ENCODE data around the gene CNIH1. TPM values are rescaled to one million over a fixed set of nuclear protein-coding genes. Genes with fewer than 3 reads are reported as not detected.
"Not testable (repeated sequence)": the region's sequence is repeated elsewhere in the genome, so short reads cannot be mapped to it uniquely, and the experiment has no call there.

CNIH1 gene
- total RNA-seq, 1 donor from 2014 or later, result 43.5 TPM

DNA sequence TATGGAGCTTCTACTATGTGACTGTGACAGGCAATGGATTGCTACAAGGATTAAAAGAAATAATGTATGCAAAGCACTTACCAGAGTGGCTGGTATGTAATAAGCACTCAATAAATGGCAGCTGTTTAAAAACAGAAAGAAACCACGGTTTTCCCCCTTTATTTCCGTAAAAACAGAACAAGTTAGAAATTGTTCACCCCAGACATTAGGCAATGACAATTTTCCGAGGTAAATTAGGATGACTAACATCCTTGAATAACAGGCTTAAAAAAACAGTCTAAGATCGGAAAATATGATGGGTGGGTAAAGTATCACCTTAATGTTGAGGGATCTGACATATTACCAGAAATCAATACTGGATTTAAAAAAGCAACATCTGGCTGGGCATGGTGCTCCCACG, 20.9 kb upstream of the CNIH1 start:
- CTCF ChIA-PET, result no interaction called here
- Mint-ChIP-seq H3K4me1 (no peaks in the 10 kb centered on the region), H3K9me3 (peaks cover 5% of the 10 kb centered on the region), H3K4me3 (no peak overlapping the region), H3K27me3 (no peaks in the 10 kb centered on the region), H3K36me3 (ENCODE audit: low read depth) (peaks cover 3% of the 10 kb centered on the region), H3K27ac (no peak overlapping the region)
- POLR2A ChIA-PET, result no interaction called here
- ATAC-seq (ENCODE audit: low read depth), result no peak
- DNase-seq, result no peak
- TF ChIP-seq, protein P1, sequence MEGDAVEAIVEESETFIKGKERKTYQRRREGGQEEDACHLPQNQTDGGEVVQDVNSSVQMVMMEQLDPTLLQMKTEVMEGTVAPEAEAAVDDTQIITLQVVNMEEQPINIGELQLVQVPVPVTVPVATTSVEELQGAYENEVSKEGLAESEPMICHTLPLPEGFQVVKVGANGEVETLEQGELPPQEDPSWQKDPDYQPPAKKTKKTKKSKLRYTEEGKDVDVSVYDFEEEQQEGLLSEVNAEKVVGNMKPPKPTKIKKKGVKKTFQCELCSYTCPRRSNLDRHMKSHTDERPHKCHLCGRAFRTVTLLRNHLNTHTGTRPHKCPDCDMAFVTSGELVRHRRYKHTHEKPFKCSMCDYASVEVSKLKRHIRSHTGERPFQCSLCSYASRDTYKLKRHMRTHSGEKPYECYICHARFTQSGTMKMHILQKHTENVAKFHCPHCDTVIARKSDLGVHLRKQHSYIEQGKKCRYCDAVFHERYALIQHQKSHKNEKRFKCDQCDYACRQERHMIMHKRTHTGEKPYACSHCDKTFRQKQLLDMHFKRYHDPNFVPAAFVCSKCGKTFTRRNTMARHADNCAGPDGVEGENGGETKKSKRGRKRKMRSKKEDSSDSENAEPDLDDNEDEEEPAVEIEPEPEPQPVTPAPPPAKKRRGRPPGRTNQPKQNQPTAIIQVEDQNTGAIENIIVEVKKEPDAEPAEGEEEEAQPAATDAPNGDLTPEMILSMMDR (IDR thresholded peaks at IDR 0.05), result no peak
- intact Hi-C loops (cut with micrococcal nuclease), result no loop called here

DNA sequence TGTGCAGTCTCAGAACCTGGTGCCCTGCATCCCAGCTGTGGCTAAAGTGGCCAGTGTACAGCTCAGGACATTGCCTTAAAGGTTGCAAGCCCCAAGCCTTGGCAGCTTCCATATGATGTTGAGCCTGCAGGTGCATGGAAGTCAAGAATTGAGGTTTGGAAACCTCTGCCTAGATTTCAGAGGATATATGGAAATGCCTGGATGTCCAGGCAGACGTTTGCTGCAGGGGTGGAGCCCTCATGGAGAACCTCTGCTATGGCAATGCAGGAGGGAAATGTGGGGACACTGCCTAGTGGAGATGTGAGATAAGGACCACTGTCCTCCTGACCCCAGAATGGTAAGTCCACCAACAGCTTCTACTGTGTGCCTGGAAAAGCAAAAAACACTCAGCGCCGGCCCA, 17.9 kb upstream of the CNIH1 start:
- CTCF ChIA-PET, result interaction anchor here (1.2 kb wide), 1 partner anchor 12 kb away, joined by 3 read pairs; no protein-coding TSS in a partner anchor

DNA sequence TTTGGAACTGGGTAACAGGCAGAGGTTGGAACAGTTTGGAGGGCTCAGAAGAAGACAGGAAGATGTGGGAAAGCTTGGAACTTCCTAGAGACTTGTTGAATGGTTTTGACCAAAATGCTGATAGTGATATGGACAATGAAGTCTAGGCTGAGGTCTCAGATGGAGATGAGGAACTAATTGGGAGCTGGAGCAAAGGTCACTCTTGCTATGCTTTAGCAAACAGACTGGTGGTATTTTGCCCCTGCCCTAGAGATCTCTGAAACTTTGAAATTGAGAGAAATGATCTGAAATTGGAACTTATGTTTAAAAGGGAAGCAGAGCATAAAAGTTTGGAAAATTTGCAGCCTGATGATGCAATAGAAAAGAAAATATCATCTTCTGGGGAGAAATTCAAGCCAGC, 17.4 kb upstream of the CNIH1 start:
- H3K36me3 Mint-ChIP-seq (ENCODE audit: low read depth); ATAC-seq (ENCODE audit: low read depth); H3K27me3 Mint-ChIP-seq; H3K9me3 Mint-ChIP-seq; intact Hi-C loops (cut with micrococcal nuclease); H3K4me3 Mint-ChIP-seq; H3K4me1 Mint-ChIP-seq; DNase-seq; H3K27ac Mint-ChIP-seq; POLR2A ChIA-PET: not testable (repeated sequence)
- CTCF ChIA-PET, result interaction anchor here (1.2 kb wide), 1 partner anchor 12 kb away, joined by 3 read pairs; no protein-coding TSS in a partner anchor

More for the DNA sequence above, 17.9 kb upstream of the CNIH1 start:
- Mint-ChIP-seq H3K4me3 (no peak overlapping the region), H3K36me3 (ENCODE audit: low read depth) (peaks cover 3% of the 10 kb centered on the region), H3K27ac (no peak overlapping the region), H3K27me3 (no peaks in the 10 kb centered on the region), H3K9me3 (peaks cover 5% of the 10 kb centered on the region), H3K4me1 (no peaks in the 10 kb centered on the region)
- TF ChIP-seq, protein P1 (IDR thresholded peaks at IDR 0.05), result no peak
- POLR2A ChIA-PET, result no interaction called here
- no peak for DNase-seq
- no peak for ATAC-seq (ENCODE audit: low read depth)
- intact Hi-C loops (cut with micrococcal nuclease), result no loop called here

DNA sequence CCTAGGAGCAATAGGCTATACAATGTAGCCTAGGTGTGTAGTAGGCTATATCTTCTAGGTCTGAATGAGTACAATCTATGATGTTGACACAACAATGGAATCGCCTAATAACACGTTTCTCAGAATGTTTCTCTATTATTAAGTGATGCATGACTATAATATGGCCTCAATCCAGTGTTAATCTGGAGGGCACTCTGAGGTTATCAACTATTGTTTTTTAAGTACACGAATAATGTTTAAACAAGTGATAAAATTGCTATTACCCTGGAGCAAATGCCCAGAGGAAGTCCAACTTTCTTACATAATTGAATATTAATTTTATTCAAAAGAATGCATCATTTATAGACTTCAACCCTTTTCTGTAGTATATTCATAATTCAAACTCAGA, 16.4 kb upstream of the CNIH1 start:
- Mint-ChIP-seq H3K4me1 (no peaks in the 10 kb centered on the region), H3K4me3 (no peak overlapping the region), H3K27me3 (no peaks in the 10 kb centered on the region), H3K9me3 (peaks cover 5% of the 10 kb centered on the region), H3K36me3 (ENCODE audit: low read depth) (peaks cover 3% of the 10 kb centered on the region), H3K27ac (no peak overlapping the region)
- intact Hi-C loops (cut with micrococcal nuclease), result no loop called here
- ChIA-PET POLR2A (no interaction called here), CTCF (no interaction called here)
- no peak for ATAC-seq (ENCODE audit: low read depth)
- TF ChIP-seq, protein P1 (IDR thresholded peaks at IDR 0.05), result no peak
- DNase-seq, result no peak

DNA sequence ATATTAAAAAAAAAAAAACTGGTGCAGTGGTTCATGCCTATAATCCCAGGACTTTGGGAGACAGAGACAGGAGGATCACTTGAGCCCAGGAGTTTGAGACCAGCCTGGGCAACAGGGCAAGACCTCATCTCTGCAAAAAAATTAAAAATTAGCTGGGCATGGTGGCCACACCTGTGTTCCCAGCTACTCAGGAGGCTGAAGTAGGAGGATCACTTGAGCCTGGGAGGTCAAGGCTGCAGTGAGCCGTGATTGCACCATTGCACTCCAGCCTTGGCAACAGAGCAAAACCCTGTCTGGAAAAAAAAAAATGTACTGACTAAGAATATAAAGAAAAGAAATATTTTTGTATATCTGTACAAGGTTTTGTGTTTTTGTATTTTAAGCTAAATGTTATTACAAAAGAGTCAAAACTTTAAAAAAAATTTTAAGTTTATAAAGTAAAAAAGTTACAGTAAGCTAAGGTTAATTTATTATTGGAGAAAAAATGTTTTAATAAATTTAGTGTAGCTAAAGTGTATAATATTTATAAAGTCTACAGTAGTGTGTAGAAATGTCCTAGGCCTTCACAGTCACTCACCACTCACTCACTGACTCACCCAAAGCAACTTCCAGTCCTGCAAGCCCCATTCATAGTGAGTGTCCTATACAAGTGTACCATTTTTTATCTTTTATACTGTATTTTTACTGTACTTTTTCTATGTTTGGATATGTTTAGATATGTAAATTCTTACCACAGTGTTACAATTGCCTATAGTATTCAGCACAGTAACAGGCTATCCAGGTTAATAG, 15.8 kb upstream of the CNIH1 start:
- CTCF ChIA-PET; H3K27ac Mint-ChIP-seq; intact Hi-C loops (cut with micrococcal nuclease); H3K27me3 Mint-ChIP-seq; H3K36me3 Mint-ChIP-seq (ENCODE audit: low read depth); H3K9me3 Mint-ChIP-seq; H3K4me3 Mint-ChIP-seq; H3K4me1 Mint-ChIP-seq; ATAC-seq (ENCODE audit: low read depth); POLR2A ChIA-PET; DNase-seq: not testable (repeated sequence)

DNA sequence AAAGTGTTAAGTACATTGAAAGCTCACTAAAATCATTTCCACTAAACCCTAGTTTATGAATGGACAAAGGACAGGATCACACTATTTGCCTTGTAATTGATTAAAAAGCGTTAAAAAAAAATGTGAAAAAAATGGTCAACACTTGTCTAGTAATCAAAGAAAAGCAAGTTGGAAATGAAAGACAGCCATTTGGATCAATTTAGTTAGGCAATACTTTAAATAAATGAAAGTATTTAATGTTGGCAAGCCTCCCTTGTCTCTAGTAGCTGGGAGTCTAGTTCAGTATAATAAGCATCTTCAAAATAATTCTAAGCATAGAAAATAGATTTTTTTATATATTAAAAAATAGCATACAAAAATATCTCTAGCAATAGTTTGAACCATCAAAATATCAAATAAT, 14.2 kb upstream of the CNIH1 start:
- Mint-ChIP-seq H3K9me3 (peaks cover 5% of the 10 kb centered on the region), H3K27ac (no peak overlapping the region), H3K27me3 (no peaks in the 10 kb centered on the region), H3K4me3 (no peak overlapping the region), H3K4me1 (peaks cover 6% of the 10 kb centered on the region), H3K36me3 (ENCODE audit: low read depth) (peaks cover 3% of the 10 kb centered on the region)
- CTCF ChIA-PET, result no interaction called here
- TF ChIP-seq, protein P1 (IDR thresholded peaks at IDR 0.05), result no peak
- no peak for DNase-seq
- intact Hi-C loops (cut with micrococcal nuclease), result no loop called here
- no peak for ATAC-seq (ENCODE audit: low read depth)
- POLR2A ChIA-PET, result no interaction called here

DNA sequence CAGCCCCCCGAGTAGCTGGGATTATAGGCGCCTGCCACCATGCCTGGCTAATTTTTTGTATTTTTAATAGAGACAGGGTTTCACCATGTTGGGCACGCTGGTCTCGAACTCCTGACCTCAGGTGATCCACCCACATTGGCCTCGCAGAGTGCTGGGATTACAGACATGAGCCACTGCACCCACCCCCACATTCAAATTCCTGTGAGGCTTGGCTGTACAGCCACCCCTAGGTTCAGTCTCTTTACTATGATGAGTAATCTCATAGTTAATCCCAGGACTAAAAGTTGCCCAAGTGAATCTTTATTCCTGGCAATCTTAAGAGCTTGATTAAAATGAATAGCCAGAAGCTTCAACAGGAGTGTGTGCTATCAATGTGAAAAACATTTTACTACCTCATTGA, 12.8 kb upstream of the CNIH1 start:
- H3K27me3 Mint-ChIP-seq; H3K4me3 Mint-ChIP-seq; H3K9me3 Mint-ChIP-seq; intact Hi-C loops (cut with micrococcal nuclease); POLR2A ChIA-PET; H3K27ac Mint-ChIP-seq; CTCF ChIA-PET; H3K36me3 Mint-ChIP-seq (ENCODE audit: low read depth); ATAC-seq (ENCODE audit: low read depth); DNase-seq; H3K4me1 Mint-ChIP-seq: not testable (repeated sequence)
